Activated naive CD4-positive, alpha-beta T cell treated with anti-CD3 and anti-CD28 coated beads for 36 hours (primary cell): Measurements from ENCODE around the gene TLE7. TPM values are rescaled to one million over a fixed set of nuclear protein-coding genes. Genes with fewer than 3 reads are reported as not detected.

Experiments
- CTCF ChIA-PET: fragments of 350-600 bp; sonication (Branson Sonifier 250); formaldehyde crosslinking; loops from one replicate; lab custom pipeline; 2021; ENCODE audit warnings: antibody characterized with exemption; lab: Charles Lee
- DNase-seq: peaks from one replicate; pipeline ENCODE4 v3.0.0-alpha.2; 2020
- H3K27ac Mint-ChIP-seq: one replicate; pipeline ENCODE4 v1.8.0; 2021; ENCODE audit warnings: mild to moderate bottlenecking, mixed read lengths
- H3K27me3 Mint-ChIP-seq: one replicate; pipeline ENCODE4 v1.8.0; 2021; ENCODE audit warnings: low read depth, mixed read lengths
- H3K36me3 Mint-ChIP-seq: one replicate; pipeline ENCODE4 v1.8.0; 2021; ENCODE audit warnings: low read depth, mixed read lengths
- H3K4me1 Mint-ChIP-seq: one replicate; pipeline ENCODE4 v1.8.0; 2021; ENCODE audit warnings: low read depth, mixed read lengths
- H3K4me3 Mint-ChIP-seq: one replicate; pipeline ENCODE4 v1.8.0; 2021; ENCODE audit warnings: mild to moderate bottlenecking, moderate library complexity, mixed read lengths
- H3K9me3 Mint-ChIP-seq: one replicate; pipeline ENCODE4 v1.8.0; 2021; ENCODE audit warnings: mixed read lengths
- intact Hi-C: fragments of 100-400 bp; cut with micrococcal nuclease; formaldehyde crosslinking; loops from one replicate; pipeline ENCODE4 v1.15.1; 2023
- total RNA-seq, 2 experiments: library from RNA; stranded (reverse); gene quantifications; one replicate each; pipeline ENCODE4 v1.2.3, GENCODE V29; 2021

The TLE7 gene
- not detected for total RNA-seq

GRCh38 chr16:71442051-71442440, at the start of gene TLE7:
Gene TLE7, minus strand, starts transcription at chr16:71442054. Its CDS starts 8,730 bp downstream, at chr16:71433324.
- CTCF ChIA-PET: interaction anchor here (0.6 to 0.8 kb wide), 2 partner anchors 96 to 502 kb away, joined by 3 read pairs; no protein-coding TSS in a partner anchor
- Mint-ChIP-seq H3K4me3 (no peak within 1 kb of the TSS), H3K9me3 (peaks cover 21% of the 10 kb centered on the region), H3K27me3 (peaks cover 29% of the 10 kb centered on the region), H3K36me3 (peaks cover 2% of the 10 kb centered on the region), H3K4me1 (no peaks in the 10 kb centered on the region), H3K27ac (no peak within 1 kb of the TSS)
- intact Hi-C loops: no loop called here
- no peak for DNase-seq

DNA sequence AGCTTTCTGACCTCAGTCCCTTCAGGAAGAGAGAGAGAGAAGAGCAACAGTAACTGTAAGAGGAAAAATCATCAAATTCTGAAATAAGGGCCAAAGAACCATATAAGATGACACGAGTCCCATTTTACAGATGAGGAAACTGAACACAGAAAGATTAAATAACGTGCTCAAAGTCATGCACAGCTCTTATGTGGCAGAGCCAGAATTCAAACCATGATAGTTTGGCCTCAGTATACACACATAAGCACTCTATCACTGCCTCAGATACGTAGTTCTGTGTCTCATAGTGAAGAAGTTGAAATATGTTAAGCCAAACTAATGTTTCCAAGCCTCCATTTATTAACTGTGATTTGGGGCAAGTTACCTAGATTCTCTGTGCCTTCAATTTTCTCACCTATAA, 49.2 kb upstream of the TLE7 start:
- H3K27ac Mint-ChIP-seq: no peak overlapping the region
- DNase-seq: no peak
- CTCF ChIA-PET: interaction anchor here (1.3 to 1.5 kb wide), 3 partner anchors 10 to 120 kb away, joined by 4 to 6 read pairs (median 4); partner anchors contain the start of gene ZNF23
- H3K4me3 Mint-ChIP-seq: no peak overlapping the region
- no peaks in the 10 kb centered on the region for H3K9me3 Mint-ChIP-seq
- no peaks in the 10 kb centered on the region for H3K36me3 Mint-ChIP-seq
- intact Hi-C loops: no loop called here
- no peaks in the 10 kb centered on the region for H3K4me1 Mint-ChIP-seq
- H3K27me3 Mint-ChIP-seq: no peaks in the 10 kb centered on the region

DNA sequence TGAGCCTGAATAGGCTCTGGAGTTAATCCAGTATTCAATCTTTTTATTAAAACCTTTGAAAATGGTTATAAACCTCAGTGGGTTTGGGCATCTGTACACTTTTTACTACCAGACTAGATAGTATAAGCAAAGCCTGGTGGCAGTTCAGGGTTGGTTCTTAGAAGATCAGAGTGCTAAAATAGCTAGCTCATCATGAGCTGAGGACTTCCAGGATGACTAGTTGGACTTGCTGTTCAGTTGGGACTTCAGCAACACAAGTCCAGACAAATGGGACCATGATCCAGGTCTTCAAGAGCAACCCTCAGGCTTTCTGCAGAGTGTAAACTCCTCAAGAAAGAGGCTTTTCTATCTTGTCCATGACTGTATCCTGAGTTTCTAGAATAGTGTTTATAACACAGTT, 48.5 kb upstream of the TLE7 start:
- intact Hi-C loops: no loop called here
- Mint-ChIP-seq H3K36me3 (no peaks in the 10 kb centered on the region), H3K27me3 (no peaks in the 10 kb centered on the region), H3K9me3 (no peaks in the 10 kb centered on the region), H3K4me3 (no peak overlapping the region), H3K4me1 (no peaks in the 10 kb centered on the region), H3K27ac (no peak overlapping the region)
- no peak for DNase-seq
- CTCF ChIA-PET: interaction anchor here (1.1 to 1.2 kb wide), 2 partner anchors 12 to 28 kb away, joined by 3 to 7 read pairs; no protein-coding TSS in a partner anchor

GRCh38 chr16:71489122-71489521, 47.3 kb upstream of the TLE7 start, which contains the start of gene ZNF19:
Gene ZNF19, minus strand, starts transcription at chr16:71489324. Its CDS starts 7,210 bp downstream, at chr16:71482114.
- no peaks in the 10 kb centered on the region for H3K36me3 Mint-ChIP-seq
- no peak for DNase-seq
- H3K4me1 Mint-ChIP-seq: peaks cover 5% of the 10 kb centered on the region
- H3K27me3 Mint-ChIP-seq: no peaks in the 10 kb centered on the region
- intact Hi-C loops: loop anchor here (10.0 kb wide), 1 partner anchor 406 kb away; the partner anchor contains the start of gene IST1
- no peak within 1 kb of the TSS for H3K4me3 Mint-ChIP-seq
- CTCF ChIA-PET: interaction anchor here (1.2 kb wide), 1 partner anchor 13 kb away, joined by 7 read pairs; no protein-coding TSS in a partner anchor
- no peak within 1 kb of the TSS for H3K27ac Mint-ChIP-seq
- no peaks in the 10 kb centered on the region for H3K9me3 Mint-ChIP-seq

- DNase-seq: peak; percentile 90
- Mint-ChIP-seq H3K27ac (peak overlapping the region; percentile 79), H3K9me3 (no peaks in the 10 kb centered on the region), H3K27me3 (no peaks in the 10 kb centered on the region), H3K36me3 (no peaks in the 10 kb centered on the region), H3K4me1 (peaks cover 13% of the 10 kb centered on the region), H3K4me3 (peak overlapping the region; percentile 74)
- intact Hi-C loops: loop anchor here (1.0 to 10.0 kb wide), 9 partner anchors 22 to 682 kb away; partner anchors contain the start of genes AP1G1, CMTR2, DHODH and DHX38
- CTCF ChIA-PET: interaction anchor here (0.5 to 1.9 kb wide), 5 partner anchors 22 to 180 kb away, joined by 3 to 6 read pairs (median 5); partner anchors contain the start of gene ZNF23
These were observed 42.4 kb upstream of the TLE7 start for GRCh38 chr16:71484006-71484893.

DNA sequence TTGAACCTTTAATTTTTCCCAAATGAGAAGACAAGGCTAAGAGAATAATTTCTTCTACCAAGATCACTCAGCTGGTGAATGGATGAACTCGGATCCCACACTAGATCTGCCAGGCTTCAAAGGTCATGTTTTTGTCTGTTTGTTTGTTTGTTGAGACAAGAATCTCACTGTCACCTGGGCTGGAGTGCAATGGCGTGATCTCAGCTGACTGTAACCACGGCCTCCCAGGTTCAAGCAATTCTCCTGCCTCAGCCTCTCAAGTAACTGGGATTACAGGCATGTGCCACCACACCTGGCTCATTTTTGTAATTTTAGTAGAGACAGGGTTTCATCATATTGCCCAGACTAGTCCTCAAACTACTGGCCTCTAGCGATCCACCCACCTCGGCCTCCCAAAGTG, 40.7 kb upstream of the TLE7 start:
- intact Hi-C loops: loop anchor here (5.0 to 10.0 kb wide), 5 partner anchors 130 to 680 kb away; partner anchors contain the start of genes DHODH, DHX38, IST1 and TXNL4B
- Mint-ChIP-seq H3K36me3 (no peaks in the 10 kb centered on the region), H3K27ac (no peak overlapping the region), H3K4me3 (no peak overlapping the region), H3K9me3 (no peaks in the 10 kb centered on the region), H3K27me3 (no peaks in the 10 kb centered on the region), H3K4me1 (peaks cover 13% of the 10 kb centered on the region)
- DNase-seq: no peak
- CTCF ChIA-PET: interaction anchor here (0.7 to 1.3 kb wide), 3 partner anchors 17 to 909 kb away, joined by 3 to 4 read pairs (median 4); no protein-coding TSS in a partner anchor

- no peak overlapping the region for H3K27ac Mint-ChIP-seq
- H3K4me1 Mint-ChIP-seq: peaks cover 13% of the 10 kb centered on the region
- intact Hi-C loops: loop anchor here (5.0 to 10.0 kb wide), 5 partner anchors 131 to 679 kb away; partner anchors contain the start of genes DHODH, DHX38, IST1 and TXNL4B
- no peak for DNase-seq
- CTCF ChIA-PET: interaction anchor here (0.6 to 1.5 kb wide), 4 partner anchors 17 to 69 kb away, joined by 3 to 4 read pairs (median 4); no protein-coding TSS in a partner anchor
- no peak overlapping the region for H3K4me3 Mint-ChIP-seq
- no peaks in the 10 kb centered on the region for H3K27me3 Mint-ChIP-seq
- H3K36me3 Mint-ChIP-seq: peaks cover 3% of the 10 kb centered on the region
- no peaks in the 10 kb centered on the region for H3K9me3 Mint-ChIP-seq
These were observed 39.1 kb upstream of the TLE7 start for GRCh38 chr16:71480956-71481355.

DNA sequence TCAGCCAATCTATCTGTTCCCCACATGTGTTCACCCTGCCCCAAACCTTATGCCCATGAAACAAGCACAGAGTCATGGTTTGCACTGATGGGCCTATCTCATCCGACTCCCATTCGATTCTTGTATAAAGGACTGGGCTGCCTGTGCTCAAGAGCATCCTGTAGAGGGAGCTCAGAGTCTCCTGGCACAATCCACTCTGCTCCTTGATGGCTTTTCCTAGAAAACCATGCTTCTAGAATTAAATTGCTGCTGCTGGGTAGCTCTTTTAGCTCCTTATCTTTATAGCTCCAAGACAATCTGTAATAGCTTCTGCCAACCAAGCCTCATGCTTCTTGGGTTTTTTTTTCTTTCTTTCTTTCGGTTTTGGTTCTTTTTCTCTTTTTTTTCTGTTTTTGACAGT, 37.6 kb upstream of the TLE7 start:
- intact Hi-C loops: loop anchor here (1.0 kb wide), 1 partner anchor 58 kb away; no protein-coding TSS in a partner anchor
- Mint-ChIP-seq H3K4me3 (no peak overlapping the region), H3K27ac (no peak overlapping the region), H3K27me3 (no peaks in the 10 kb centered on the region), H3K4me1 (peaks cover 8% of the 10 kb centered on the region), H3K9me3 (no peaks in the 10 kb centered on the region), H3K36me3 (peaks cover 6% of the 10 kb centered on the region)
- DNase-seq: no peak
- CTCF ChIA-PET: interaction anchor here (0.6 to 0.7 kb wide), 2 partner anchors 288 to 708 kb away, joined by 4 read pairs; no protein-coding TSS in a partner anchor

- intact Hi-C loops: no loop called here
- H3K4me1 Mint-ChIP-seq: no peaks in the 10 kb centered on the region
- H3K27me3 Mint-ChIP-seq: no peaks in the 10 kb centered on the region
- DNase-seq: no peak
- H3K36me3 Mint-ChIP-seq: peaks cover 6% of the 10 kb centered on the region
- H3K9me3 Mint-ChIP-seq: no peaks in the 10 kb centered on the region
- CTCF ChIA-PET: interaction anchor here (0.9 kb wide), 1 partner anchor 13 kb away, joined by 3 read pairs; no protein-coding TSS in a partner anchor
- H3K4me3 Mint-ChIP-seq: no peak overlapping the region
- H3K27ac Mint-ChIP-seq: no peak overlapping the region
These were observed 34.7 kb upstream of the TLE7 start for GRCh38 chr16:71476457-71477124.

DNA sequence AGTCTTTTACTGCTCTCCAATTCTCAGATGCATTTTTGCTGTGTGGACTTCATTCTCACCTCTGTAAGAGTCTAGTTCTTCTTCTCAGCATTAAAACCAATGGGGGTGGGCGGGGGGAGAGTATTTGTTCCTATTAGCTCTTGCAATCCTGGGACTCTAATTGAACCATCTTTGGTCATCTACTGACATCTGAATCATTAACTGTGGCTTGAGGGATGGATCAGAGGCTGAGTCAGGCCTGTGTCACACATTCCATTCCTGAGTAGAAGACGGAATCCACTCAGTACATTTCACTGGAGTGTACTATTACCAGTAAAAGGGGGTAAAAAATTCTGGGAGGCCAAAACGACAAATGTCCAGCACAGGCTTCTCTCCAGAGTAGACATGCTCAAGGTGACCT, 33.0 kb upstream of the TLE7 start:
- Mint-ChIP-seq H3K4me1 (no peaks in the 10 kb centered on the region), H3K27ac (no peak overlapping the region), H3K4me3 (no peak overlapping the region), H3K27me3 (no peaks in the 10 kb centered on the region), H3K9me3 (no peaks in the 10 kb centered on the region), H3K36me3 (peaks cover 6% of the 10 kb centered on the region)
- DNase-seq: no peak
- CTCF ChIA-PET: interaction anchor here (0.9 kb wide), 2 partner anchors 11 to 487 kb away, joined by 3 to 4 read pairs; no protein-coding TSS in a partner anchor
- intact Hi-C loops: no loop called here

GRCh38 chr16:71473891-71474290, 32.0 kb upstream of the TLE7 start:
- no peak overlapping the region for H3K27ac Mint-ChIP-seq
- no peaks in the 10 kb centered on the region for H3K4me1 Mint-ChIP-seq
- H3K36me3 Mint-ChIP-seq: peaks cover 6% of the 10 kb centered on the region
- DNase-seq: no peak
- H3K27me3 Mint-ChIP-seq: no peaks in the 10 kb centered on the region
- CTCF ChIA-PET: interaction anchor here (0.9 kb wide), 2 partner anchors 10 to 488 kb away, joined by 3 to 4 read pairs; no protein-coding TSS in a partner anchor
- no peak overlapping the region for H3K4me3 Mint-ChIP-seq
- intact Hi-C loops: no loop called here
- no peaks in the 10 kb centered on the region for H3K9me3 Mint-ChIP-seq
